Ascending aorta (tissue), 2 donors: Measurements from ENCODE around the gene MAPK8IP3. TPM values are rescaled to one million over a fixed set of nuclear protein-coding genes. Genes with fewer than 3 reads are reported as not detected.

Source experiments
- DNase-seq, 2 donors: peaks; one replicate each; pipeline ENCODE4 v3.0.0-alpha.2; 2019; ENCODE audit warnings: low spot score in 2 of 2
- H3K27ac ChIP-seq, 2 donors: fragments of 200-600 bp; sonication (generic); one replicate each; pipeline ENCODE4 v1.5.1; 2016 to 2017; ENCODE audit warnings: mild to moderate bottlenecking in 1 of 2
- H3K27me3 ChIP-seq: fragments of 200-600 bp; sonication (generic); one replicate; pipeline ENCODE4 v1.5.1; 2017
- H3K36me3 ChIP-seq, 2 donors: fragments of 200-600 bp; sonication (generic); one replicate each; pipeline ENCODE4 v1.5.1; 2016
- H3K4me1 ChIP-seq, 2 donors: fragments of 200-600 bp; sonication (generic); one replicate each; pipeline ENCODE4 v1.5.1; 2016 to 2017; ENCODE audit warnings: mild to moderate bottlenecking in 1 of 2
- H3K4me3 ChIP-seq, 2 donors: fragments of 200-600 bp; sonication (generic); one replicate each; pipeline ENCODE4 v1.5.1; 2016 to 2017; ENCODE audit warnings: mild to moderate bottlenecking in 1 of 2
- H3K9me3 ChIP-seq, 2 donors: fragments of 200-600 bp; sonication (generic); one replicate each; pipeline ENCODE4 v1.5.1; 2016
- intact Hi-C: fragments of 100-400 bp; cut with DNase I; formaldehyde crosslinking; loops from one replicate; pipeline ENCODE4 v1.15.1; 2023
- total RNA-seq: library from RNA; depleted of rRNA; stranded (reverse); fragments of >200 nt; gene quantifications from one replicate; pipeline ENCODE4 v1.1.0, GENCODE V29; 2016
- TF ChIP-seq, protein P1 (sequence below), 3 experiments: fragments of 200-600 bp in 2 of 3; fragments of 450-650 bp in 1 of 3; sonication (generic) in 2 of 3; IDR thresholded peaks; one replicate each; pipeline ENCODE4 v1.5.1; 2016 to 2019; ENCODE audit warnings: antibody characterized with exemption in 3 of 3, mild to moderate bottlenecking in 1 of 3, moderate library complexity in 1 of 3

The MAPK8IP3 gene
- total RNA-seq, 1 donor from 2014 or later, result 57.4 TPM

DNA sequence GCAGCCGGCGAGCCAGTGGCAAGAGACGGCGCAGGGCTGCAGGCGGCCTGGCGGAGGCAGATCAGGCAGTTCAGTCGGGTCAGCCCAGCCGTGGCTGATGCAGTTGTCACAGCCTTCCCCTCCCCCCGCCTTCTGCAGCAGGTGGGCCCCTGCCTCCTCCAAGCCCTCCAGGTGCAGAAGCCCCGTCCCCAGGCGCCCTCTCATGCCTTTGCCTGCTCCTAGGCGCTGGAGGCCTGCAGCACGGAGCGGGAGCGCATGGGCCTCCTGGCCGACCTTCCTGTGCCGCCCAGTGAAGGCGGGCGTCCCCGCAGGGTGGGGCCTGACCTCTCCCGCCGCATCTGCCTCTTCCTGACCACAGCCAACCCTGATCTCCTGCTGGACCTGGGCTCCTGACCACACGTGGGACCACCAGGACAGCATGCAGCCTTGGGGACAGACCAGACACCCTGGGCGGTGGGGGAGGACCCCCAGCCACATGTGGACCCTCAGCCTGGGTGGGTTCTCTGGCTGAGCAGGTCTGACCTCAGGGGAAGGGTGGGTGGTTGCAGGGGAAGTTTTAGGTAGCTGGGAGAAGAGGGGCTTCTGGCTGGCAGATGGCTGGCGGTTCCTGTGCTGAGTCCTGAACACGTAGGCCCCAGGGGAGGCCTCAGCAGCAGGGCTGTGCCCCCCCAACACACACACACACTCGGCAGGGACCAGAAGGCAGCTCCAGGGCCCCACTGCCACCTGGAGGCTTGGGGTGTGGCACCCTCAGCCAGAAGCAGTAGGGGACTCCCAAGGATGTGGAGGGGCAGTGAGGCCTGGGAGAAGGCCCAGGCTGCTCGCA lies 70.1 kb downstream of the MAPK8IP3 start:
- H3K36me3 ChIP-seq, result peaks cover 43 to 52% of the 10 kb centered on the region in 2 donors
- H3K4me3 ChIP-seq, result no peak overlapping the region
- no peaks in the 10 kb centered on the region for H3K27me3 ChIP-seq
- DNase-seq, result no peak
- TF ChIP-seq, protein P1, sequence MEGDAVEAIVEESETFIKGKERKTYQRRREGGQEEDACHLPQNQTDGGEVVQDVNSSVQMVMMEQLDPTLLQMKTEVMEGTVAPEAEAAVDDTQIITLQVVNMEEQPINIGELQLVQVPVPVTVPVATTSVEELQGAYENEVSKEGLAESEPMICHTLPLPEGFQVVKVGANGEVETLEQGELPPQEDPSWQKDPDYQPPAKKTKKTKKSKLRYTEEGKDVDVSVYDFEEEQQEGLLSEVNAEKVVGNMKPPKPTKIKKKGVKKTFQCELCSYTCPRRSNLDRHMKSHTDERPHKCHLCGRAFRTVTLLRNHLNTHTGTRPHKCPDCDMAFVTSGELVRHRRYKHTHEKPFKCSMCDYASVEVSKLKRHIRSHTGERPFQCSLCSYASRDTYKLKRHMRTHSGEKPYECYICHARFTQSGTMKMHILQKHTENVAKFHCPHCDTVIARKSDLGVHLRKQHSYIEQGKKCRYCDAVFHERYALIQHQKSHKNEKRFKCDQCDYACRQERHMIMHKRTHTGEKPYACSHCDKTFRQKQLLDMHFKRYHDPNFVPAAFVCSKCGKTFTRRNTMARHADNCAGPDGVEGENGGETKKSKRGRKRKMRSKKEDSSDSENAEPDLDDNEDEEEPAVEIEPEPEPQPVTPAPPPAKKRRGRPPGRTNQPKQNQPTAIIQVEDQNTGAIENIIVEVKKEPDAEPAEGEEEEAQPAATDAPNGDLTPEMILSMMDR (IDR thresholded peaks at IDR 0.05), result no peak
- peaks cover 19 to 23% of the 10 kb centered on the region in 2 donors for H3K4me1 ChIP-seq
- intact Hi-C loops, result no loop called here
- H3K9me3 ChIP-seq, result no peaks in the 10 kb centered on the region
- H3K27ac ChIP-seq, result no peak overlapping the region

- no peak for DNase-seq
- Histone ChIP-seq H3K27ac (no peak overlapping the region), H3K4me3 (no peak overlapping the region), H3K9me3 (no peaks in the 10 kb centered on the region), H3K4me1 (peaks cover 25 to 29% of the 10 kb centered on the region in 2 donors), H3K27me3 (no peaks in the 10 kb centered on the region), H3K36me3 (peaks cover 45 to 52% of the 10 kb centered on the region in 2 donors)
- intact Hi-C loops, result no loop called here
- TF ChIP-seq, protein P1 (IDR thresholded peaks at IDR 0.05), result no peak
Observed at GRCh38 chr16:1776672-1776955, 70.6 kb downstream of the MAPK8IP3 start.

- H3K4me3 ChIP-seq, result no peak overlapping the region
- intact Hi-C loops, result no loop called here
- H3K27me3 ChIP-seq, result no peaks in the 10 kb centered on the region
- no peaks in the 10 kb centered on the region for H3K9me3 ChIP-seq
- H3K27ac ChIP-seq, result no peak overlapping the region
- no peak for DNase-seq
- H3K4me1 ChIP-seq, result peaks cover 22 to 29% of the 10 kb centered on the region in 2 donors
- TF ChIP-seq, protein P1 (IDR thresholded peaks at IDR 0.05), result no peak
- H3K36me3 ChIP-seq, result peaks cover 45 to 52% of the 10 kb centered on the region in 2 donors
Observed at GRCh38 chr16:1776991-1777374, 71.0 kb downstream of the MAPK8IP3 start.

DNA sequence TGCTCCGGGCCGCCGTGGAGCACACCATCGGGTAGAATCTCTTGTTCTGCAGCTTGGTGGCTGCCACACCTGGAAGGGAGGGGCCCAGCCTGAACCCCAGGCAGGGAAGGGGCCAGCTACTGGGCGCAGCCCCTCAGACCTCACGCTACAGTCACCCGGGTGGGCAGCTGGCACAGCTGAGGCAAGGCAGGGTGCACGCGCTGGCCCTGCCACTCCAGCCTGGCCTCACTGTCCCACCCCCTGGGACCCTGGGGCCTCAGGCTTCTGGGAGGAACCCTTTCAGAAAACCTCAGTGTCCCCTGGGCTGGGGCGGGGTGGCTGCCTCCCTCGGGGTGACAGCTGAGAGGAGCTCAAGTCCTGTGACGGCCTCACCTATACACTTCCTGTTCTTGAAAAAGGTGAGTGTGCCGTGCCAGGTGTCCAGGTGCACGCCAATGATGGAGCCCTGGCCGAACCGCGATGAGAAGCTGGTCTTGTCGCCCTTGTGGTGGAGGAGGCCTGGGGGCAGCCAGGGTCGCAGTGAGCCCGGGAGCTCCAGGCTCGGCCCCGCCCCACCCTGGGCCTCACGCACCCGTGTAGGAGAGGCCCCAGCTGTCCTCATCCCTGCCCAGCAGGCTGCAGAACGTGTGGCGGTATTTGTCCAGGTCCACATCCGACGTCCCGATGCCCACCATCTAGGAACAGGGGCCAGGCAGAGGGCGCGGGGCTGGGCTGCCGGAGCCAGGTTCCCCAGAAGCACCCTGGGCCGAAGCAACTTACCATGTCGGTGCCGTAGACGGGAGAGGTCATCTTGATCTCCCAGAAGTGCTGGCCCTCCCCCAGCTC lies 71.6 kb downstream of the MAPK8IP3 start:
- no peaks in the 10 kb centered on the region for H3K27me3 ChIP-seq
- H3K9me3 ChIP-seq, result no peaks in the 10 kb centered on the region
- TF ChIP-seq, protein P1 (IDR thresholded peaks at IDR 0.05), result no peak
- H3K4me3 ChIP-seq, result no peak overlapping the region
- intact Hi-C loops, result no loop called here
- peaks cover 45 to 52% of the 10 kb centered on the region in 2 donors for H3K36me3 ChIP-seq
- H3K4me1 ChIP-seq, result peaks cover 18 to 23% of the 10 kb centered on the region in 2 donors
- H3K27ac ChIP-seq, result no peak overlapping the region
- no peak for DNase-seq

- H3K4me1 ChIP-seq, result peaks cover 18 to 23% of the 10 kb centered on the region in 2 donors
Observed at GRCh38 chr16:1778200-1779179, 72.5 kb downstream of the MAPK8IP3 start.

More at GRCh38 chr16:1778200-1779179, 72.5 kb downstream of the MAPK8IP3 start:
- no peak overlapping the region for H3K27ac ChIP-seq
- intact Hi-C loops, result no loop called here
- H3K9me3 ChIP-seq, result no peaks in the 10 kb centered on the region
- TF ChIP-seq, protein P1 (IDR thresholded peaks at IDR 0.05), result no peak
- no peaks in the 10 kb centered on the region for H3K27me3 ChIP-seq
- DNase-seq, result no peak
- peaks cover 45 to 52% of the 10 kb centered on the region in 2 donors for H3K36me3 ChIP-seq
- no peak overlapping the region for H3K4me3 ChIP-seq
